ENCODE results near the gene PABPN1.
A peak's percentile ranks its signal among the peaks of the same experiment; 100 is the strongest.

PABPN1 gene

DNA sequence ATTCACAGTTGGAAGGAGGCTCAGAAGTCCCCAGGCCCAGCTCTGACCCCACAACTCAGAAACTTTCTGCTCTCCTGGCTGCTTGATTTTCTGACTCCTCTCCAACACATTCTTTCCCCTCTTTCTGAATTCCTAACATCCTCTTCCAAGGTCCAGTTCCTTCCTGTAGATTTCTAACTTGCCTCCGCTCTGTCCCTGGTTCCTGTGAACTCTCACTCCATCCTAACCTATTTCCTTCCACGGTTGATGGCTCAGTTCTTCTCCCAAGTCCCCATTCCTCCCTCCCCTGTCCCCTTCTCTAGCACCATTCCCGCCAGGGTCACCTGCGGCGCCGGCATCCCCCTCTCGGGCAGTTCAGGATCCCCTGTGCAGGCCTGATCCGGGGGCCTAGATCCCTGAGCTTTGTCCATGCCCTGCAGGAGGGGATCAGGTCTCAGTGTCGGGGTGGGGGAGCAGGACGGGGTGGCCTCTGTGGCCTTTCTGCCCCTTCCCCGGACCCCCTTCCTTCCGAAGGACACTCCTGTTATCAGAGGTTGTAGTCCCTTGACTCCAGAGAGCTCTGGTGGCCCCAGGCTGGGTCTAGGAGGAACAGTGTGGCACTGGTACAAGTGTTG is 37.4 kb downstream of the PABPN1 start:
- H3K4me3 ChIP-seq (ENCODE audit: low read depth, low read length), result no peak overlapping the region
- DNase-seq (ENCODE audit: low read depth), result no peak
- TF ChIP-seq, protein P1, sequence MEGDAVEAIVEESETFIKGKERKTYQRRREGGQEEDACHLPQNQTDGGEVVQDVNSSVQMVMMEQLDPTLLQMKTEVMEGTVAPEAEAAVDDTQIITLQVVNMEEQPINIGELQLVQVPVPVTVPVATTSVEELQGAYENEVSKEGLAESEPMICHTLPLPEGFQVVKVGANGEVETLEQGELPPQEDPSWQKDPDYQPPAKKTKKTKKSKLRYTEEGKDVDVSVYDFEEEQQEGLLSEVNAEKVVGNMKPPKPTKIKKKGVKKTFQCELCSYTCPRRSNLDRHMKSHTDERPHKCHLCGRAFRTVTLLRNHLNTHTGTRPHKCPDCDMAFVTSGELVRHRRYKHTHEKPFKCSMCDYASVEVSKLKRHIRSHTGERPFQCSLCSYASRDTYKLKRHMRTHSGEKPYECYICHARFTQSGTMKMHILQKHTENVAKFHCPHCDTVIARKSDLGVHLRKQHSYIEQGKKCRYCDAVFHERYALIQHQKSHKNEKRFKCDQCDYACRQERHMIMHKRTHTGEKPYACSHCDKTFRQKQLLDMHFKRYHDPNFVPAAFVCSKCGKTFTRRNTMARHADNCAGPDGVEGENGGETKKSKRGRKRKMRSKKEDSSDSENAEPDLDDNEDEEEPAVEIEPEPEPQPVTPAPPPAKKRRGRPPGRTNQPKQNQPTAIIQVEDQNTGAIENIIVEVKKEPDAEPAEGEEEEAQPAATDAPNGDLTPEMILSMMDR (IDR thresholded peaks at IDR 0.05; ENCODE audit: low read depth, low read length, missing control alignments), result no peak
- in situ Hi-C loops (cut with HindIII; ENCODE audit: low sequenced_read_pairs), result no loop called here

DNA sequence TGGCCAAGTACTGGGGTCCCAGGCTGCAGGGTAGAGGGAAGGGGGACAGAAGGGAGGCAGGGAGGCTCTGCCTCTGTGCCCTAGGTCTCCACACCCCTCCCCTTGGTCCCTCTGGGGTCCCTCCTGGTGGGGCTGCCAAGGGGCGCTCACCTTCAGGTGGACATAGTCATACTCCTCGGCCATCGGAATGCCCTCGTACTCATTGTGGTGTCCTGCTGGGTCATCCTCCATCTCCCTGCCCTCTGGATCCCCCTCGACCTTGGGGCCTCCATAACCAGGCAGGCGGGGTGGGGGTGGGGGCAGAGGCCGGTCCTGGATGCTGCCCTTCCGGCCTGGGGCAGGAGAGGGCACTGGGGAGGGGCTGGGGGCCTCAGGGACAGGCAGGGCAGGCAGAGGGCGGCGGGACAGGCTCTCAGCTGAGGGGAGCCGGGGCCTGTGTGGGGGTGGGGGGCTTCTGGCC is 37.9 kb downstream of the PABPN1 start:
- no peak for DNase-seq (ENCODE audit: low read depth)
- in situ Hi-C loops (cut with HindIII; ENCODE audit: low sequenced_read_pairs), result no loop called here

DNA sequence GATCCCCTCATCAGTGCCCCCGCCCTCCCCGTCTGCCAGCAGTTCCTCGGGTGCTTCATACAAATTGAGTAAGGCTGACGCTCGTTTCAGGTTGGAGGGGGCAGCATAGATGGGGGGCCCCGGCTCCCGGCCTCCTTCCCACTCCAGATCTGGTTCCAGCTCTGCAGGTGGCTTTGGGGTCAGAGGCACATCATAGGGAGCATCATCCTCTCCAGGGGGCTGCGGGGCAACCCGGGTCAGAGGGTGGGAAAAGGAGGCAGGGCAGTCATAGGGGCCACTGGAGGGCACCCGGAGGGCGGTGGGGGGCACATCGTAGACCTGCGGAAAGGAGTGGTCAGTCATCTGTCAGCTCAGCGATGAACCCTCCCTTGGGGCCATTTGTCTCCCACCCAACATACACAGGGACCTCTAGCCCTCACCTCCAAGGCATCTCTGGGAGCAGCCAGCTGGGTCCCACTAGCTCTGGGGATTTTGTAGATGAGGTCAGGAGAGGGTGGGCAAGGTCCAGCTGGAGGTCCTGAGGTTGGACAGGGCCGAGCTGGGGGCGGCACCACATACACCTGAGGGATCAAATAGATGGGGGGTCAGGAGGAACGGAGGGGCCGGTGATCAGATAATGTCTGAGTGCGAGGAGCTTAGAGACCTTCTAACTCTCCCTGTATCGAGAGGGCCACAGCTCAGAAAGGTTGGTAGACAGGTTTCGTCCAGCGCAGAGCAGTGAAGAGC is 38.6 kb downstream of the PABPN1 start:
- H3K4me3 ChIP-seq (ENCODE audit: low read depth, low read length), result no peak overlapping the region
- DNase-seq (ENCODE audit: low read depth), result no peak
- in situ Hi-C loops (cut with HindIII; ENCODE audit: low sequenced_read_pairs), result no loop called here
- TF ChIP-seq, protein P1 (IDR thresholded peaks at IDR 0.05; ENCODE audit: low read depth, low read length, missing control alignments), result no peak

More for the DNA sequence above, 37.9 kb downstream of the PABPN1 start:
- TF ChIP-seq, protein P1 (IDR thresholded peaks at IDR 0.05; ENCODE audit: low read depth, low read length, missing control alignments), result no peak
- no peak overlapping the region for H3K4me3 ChIP-seq (ENCODE audit: low read depth, low read length)

DNA sequence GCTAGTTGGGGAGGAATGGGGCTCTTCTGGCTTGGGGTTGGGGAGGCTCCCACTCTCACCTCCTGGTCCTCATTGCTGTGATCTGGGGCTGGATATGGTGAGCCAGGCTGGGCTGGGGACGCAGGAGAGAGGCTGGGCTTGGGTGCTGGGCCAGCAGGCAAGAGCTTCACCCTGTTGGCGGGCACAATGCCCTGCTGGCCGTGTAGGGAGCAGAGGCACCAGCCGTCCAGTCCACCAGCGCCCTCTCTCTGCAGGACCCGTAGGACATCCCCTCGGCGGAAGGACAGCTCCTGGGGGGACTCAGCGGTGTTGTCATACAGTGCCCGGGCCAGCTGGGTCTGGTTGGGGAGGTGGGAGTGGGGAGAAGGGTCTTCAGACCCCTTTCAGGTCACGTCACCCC is 39.2 kb downstream of the PABPN1 start:
- in situ Hi-C loops (cut with HindIII; ENCODE audit: low sequenced_read_pairs), result no loop called here
- no peak for DNase-seq (ENCODE audit: low read depth)
- TF ChIP-seq, protein P1 (IDR thresholded peaks at IDR 0.05; ENCODE audit: low read depth, low read length, missing control alignments), result peak; percentile 7
- H3K4me3 ChIP-seq (ENCODE audit: low read depth, low read length), result no peak overlapping the region

DNA sequence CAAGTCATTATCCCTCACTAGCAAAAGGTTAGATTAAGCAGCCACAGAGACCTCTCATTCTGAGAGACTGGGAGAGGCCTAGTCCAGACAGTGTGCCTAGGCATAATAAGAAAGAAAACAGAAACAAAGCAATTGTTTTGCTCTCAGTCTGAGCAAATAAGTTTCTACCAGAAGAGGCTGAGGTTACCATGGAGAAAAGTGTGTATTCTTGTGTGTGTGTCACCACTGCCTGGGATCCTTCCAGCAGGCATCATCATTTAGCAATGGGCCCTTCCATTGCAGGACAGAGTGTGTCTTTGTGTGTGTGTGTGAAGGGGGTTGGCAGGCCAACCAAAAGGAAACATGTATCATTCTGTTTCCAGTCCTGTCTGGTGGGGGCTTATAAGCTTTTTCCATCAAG is 40.1 kb downstream of the PABPN1 start:
- no peak overlapping the region for H3K4me3 ChIP-seq (ENCODE audit: low read depth, low read length)
- TF ChIP-seq, protein P1 (IDR thresholded peaks at IDR 0.05; ENCODE audit: low read depth, low read length, missing control alignments), result no peak
- in situ Hi-C loops (cut with HindIII; ENCODE audit: low sequenced_read_pairs), result no loop called here
- no peak for DNase-seq (ENCODE audit: low read depth)

DNA sequence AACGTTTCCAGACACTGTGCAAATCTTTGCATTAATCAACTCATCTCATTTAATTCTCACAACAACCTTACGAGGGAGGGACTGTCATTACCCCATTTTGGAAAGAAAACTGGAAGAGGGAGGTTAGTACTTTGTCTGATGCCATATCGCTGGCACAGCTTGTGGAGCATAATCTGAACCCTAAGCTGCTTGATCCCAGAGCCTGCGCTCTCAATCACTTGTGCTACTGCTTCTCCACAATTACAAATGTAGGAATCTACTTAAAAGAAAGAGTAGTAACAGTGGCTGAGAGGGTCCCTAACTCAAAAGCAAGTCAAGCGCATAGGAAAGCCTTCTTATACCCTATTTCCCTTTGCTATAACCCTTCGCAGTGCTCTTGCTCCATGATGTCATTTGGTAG is 40.5 kb downstream of the PABPN1 start:
- in situ Hi-C loops (cut with HindIII; ENCODE audit: low sequenced_read_pairs), result no loop called here
- DNase-seq (ENCODE audit: low read depth), result no peak
- TF ChIP-seq, protein P1 (IDR thresholded peaks at IDR 0.05; ENCODE audit: low read depth, low read length, missing control alignments), result no peak
- no peak overlapping the region for H3K4me3 ChIP-seq (ENCODE audit: low read depth, low read length)

Data from astrocyte of the cerebellum (primary cell).